MM.1S (cell line): ENCODE results near the gene PTP4A2.

Experiments used
- CTCF ChIP-seq: fragments of 300-600 bp; sonication (generic); IDR thresholded peaks from 2 replicates; pipeline ENCODE4 v1.5.1; 2016; ENCODE audit warnings: antibody characterized with exemption, low read length, mixed read lengths
- EZH2 ChIP-seq: fragments of 300-600 bp; sonication (generic); optimal IDR thresholded peaks from 2 replicates; pipeline ENCODE3; 2017; ENCODE audit warnings: low read depth, mild to moderate bottlenecking, antibody characterized with exemption, low read length, mixed read lengths
- EZH2phosphoT487 ChIP-seq: fragments of 300-600 bp; sonication (generic); IDR thresholded peaks from 2 replicates; pipeline ENCODE4 v1.6.1; 2018; ENCODE audit warnings: antibody characterized with exemption, low read length

- TF ChIP-seq CTCF = no peak
- TF ChIP-seq EZH2 = no peak
- no peak for TF ChIP-seq EZH2phosphoT487
Observed at GRCh38 chr1:31913968-31914367, 24.2 kb downstream of the PTP4A2 start.
